ENCODE measurements around the gene CR1L. TPM values are rescaled to one million over a fixed set of nuclear protein-coding genes. Genes with fewer than 3 reads are reported as not detected.

CR1L gene
- total RNA-seq, 3 donors from 2014 or later (not counting 1 experiment from before 2014, with no cell fraction given), result 0.98 TPM; not detected in 2

DNA sequence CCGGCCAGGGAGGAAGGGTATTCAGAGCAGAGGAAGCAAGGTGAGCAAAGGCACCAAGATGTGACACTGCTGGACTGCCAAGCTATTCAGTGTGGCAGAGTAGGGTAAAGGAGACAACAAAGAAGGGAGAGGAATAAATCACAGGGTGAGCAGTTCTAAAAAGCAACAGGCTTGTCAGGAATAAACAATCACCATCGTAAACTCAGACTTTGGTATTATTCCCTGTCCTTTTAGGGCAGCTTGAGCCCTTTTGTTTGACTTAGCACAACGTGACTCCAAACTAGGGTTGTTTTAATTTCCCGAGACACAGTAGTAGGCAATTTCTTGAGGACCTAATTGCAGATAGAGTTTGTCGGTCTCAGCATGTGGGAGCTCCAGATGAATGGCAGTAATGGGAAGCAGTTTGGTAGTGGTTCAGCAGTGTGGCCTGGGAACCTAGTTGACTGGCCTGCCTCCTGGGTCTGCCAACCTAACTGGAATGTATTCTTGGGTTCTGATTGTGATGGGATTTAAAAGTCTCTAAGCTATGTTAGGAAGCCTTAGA, 4.3 kb downstream of the CR1L start:
- Mint-ChIP-seq H3K27ac (no peak overlapping the region), H3K9me3 (no peaks in the 10 kb centered on the region), H3K27me3 (ENCODE audit: low read depth in 2 of 2) (peaks cover 7 to 19% of the 10 kb centered on the region in 2 donors), H3K36me3 (no peaks in the 10 kb centered on the region), H3K4me1 (peaks cover 9 to 11% of the 10 kb centered on the region in 2 donors), H3K4me3 (no peak overlapping the region)
- Histone ChIP-seq H3K27ac (ENCODE audit: low read length) (no peak overlapping the region), H3K4me1 (ENCODE audit: control insufficient read depth, insufficient read depth, low read length) (peaks cover 9% of the 10 kb centered on the region), H3K27me3 (ENCODE audit: control insufficient read depth, insufficient read depth, low read length) (no peaks in the 10 kb centered on the region), H3K9me3 (ENCODE audit: control insufficient read depth, insufficient read depth, low read length) (no peaks in the 10 kb centered on the region), H3K36me3 (ENCODE audit: control insufficient read depth, insufficient read depth, low read length) (no peaks in the 10 kb centered on the region), H3K4me3 (ENCODE audit: low read length) (no peak overlapping the region)
- DNase-seq (no peak), ATAC-seq (no peak)
- 94% methylated on average over 5 of the region's 5 CpGs for WGBS (ENCODE audit: insufficient coverage)
- intact Hi-C loops (cut with micrococcal nuclease), result no loop called here
- no peak for TF ChIP-seq CTCF (IDR thresholded peaks at IDR 0.05)

DNA sequence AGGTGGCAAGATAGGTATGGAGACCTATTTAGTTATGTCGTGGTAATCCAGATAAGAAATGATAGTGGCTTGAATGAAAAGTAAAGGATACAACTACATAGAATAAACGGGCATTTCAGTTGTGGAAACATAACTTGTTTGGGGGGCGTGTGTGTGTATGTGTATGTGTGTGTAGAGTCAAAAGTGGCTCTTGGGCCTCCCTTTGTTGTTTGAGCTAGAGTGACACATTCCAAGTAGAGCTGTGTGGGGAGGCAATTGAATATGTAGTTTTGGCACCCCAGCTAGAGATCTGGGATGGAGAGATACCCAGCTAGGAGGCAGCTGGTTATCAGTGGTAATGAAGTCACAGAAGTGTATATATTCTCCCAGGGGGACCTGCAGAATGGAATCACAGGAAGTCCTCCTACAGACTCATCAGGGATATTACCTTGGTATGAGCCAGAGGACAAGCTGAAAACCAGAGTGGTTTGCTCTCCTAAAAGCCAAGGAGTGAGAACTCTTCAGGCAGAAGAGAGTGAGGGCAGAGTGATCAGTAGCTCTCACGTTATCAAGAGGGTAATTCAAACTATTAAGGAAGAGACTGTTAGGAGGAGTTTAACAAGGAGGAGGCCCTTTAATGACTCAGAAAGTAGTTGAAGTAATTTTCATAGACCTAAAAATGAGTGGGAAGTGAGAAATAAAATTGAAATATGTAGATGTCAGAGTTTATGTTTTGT, 5.1 kb downstream of the CR1L start:
- Mint-ChIP-seq H3K4me3 (no peak overlapping the region), H3K27ac (no peak overlapping the region), H3K4me1 (peaks cover 3% of the 10 kb centered on the region in 2 donors), H3K27me3 (ENCODE audit: low read depth in 2 of 2) (peaks cover 4 to 19% of the 10 kb centered on the region in 2 donors), H3K9me3 (no peaks in the 10 kb centered on the region), H3K36me3 (no peaks in the 10 kb centered on the region)
- DNase-seq, result no peak
- H3K27ac ChIP-seq (ENCODE audit: low read length), result no peak overlapping the region
- no peaks in the 10 kb centered on the region for H3K9me3 ChIP-seq (ENCODE audit: control insufficient read depth, insufficient read depth, low read length)
- H3K36me3 ChIP-seq (ENCODE audit: control insufficient read depth, insufficient read depth, low read length), result no peaks in the 10 kb centered on the region
- H3K4me1 ChIP-seq (ENCODE audit: control insufficient read depth, insufficient read depth, low read length), result peaks cover 5% of the 10 kb centered on the region
- ATAC-seq, result no peak
- no peak for TF ChIP-seq CTCF (IDR thresholded peaks at IDR 0.05)
- intact Hi-C loops (cut with micrococcal nuclease), result loop anchor here (10.0 kb wide), 1 partner anchor 145 kb away; no protein-coding TSS in a partner anchor
- H3K4me3 ChIP-seq (ENCODE audit: low read length), result no peak overlapping the region
- no peaks in the 10 kb centered on the region for H3K27me3 ChIP-seq (ENCODE audit: control insufficient read depth, insufficient read depth, low read length)
- WGBS (ENCODE audit: insufficient coverage), result 90% methylated on average over 4 of the region's 4 CpGs

- WGBS (ENCODE audit: insufficient coverage), result no CpG with 5 or more reads among the region's 1 CpG
- ATAC-seq, result no peak
Measured at GRCh38 chr1:207651583-207651982, 6.7 kb downstream of the CR1L start.

More at GRCh38 chr1:207651583-207651982, 6.7 kb downstream of the CR1L start:
- no peak for DNase-seq
- Mint-ChIP-seq H3K4me1 (no peaks in the 10 kb centered on the region), H3K27me3 (ENCODE audit: low read depth in 2 of 2) (peaks cover 7 to 19% of the 10 kb centered on the region in 2 donors), H3K36me3 (no peaks in the 10 kb centered on the region), H3K4me3 (no peak overlapping the region), H3K9me3 (no peaks in the 10 kb centered on the region), H3K27ac (no peak overlapping the region)
- TF ChIP-seq CTCF (IDR thresholded peaks at IDR 0.05), result no peak
- Histone ChIP-seq H3K4me3 (ENCODE audit: low read length) (no peak overlapping the region), H3K36me3 (ENCODE audit: control insufficient read depth, insufficient read depth, low read length) (no peaks in the 10 kb centered on the region), H3K9me3 (ENCODE audit: control insufficient read depth, insufficient read depth, low read length) (no peaks in the 10 kb centered on the region), H3K27ac (ENCODE audit: low read length) (no peak overlapping the region), H3K4me1 (ENCODE audit: control insufficient read depth, insufficient read depth, low read length) (no peaks in the 10 kb centered on the region), H3K27me3 (ENCODE audit: control insufficient read depth, insufficient read depth, low read length) (no peaks in the 10 kb centered on the region)
- intact Hi-C loops (cut with micrococcal nuclease), result loop anchor here (10.0 kb wide), 1 partner anchor 143 kb away; no protein-coding TSS in a partner anchor
